HepG2 (cell line): ENCODE measurements around the gene C2. TPM values are rescaled to one million over a fixed set of nuclear protein-coding genes. Genes with fewer than 3 reads are reported as not detected.

Experiments used
- AGO2 ChIP-seq: fragments of 200-400 bp; formaldehyde crosslinking; optimal IDR thresholded peaks from 2 replicates; pipeline ENCODE3; 2017; ENCODE audit warnings: mild to moderate bottlenecking, low read depth, low read length, moderate library complexity
- CEBPB ChIP-seq: IDR thresholded peaks from 2 replicates; pipeline ENCODE4 v1.6.1; 2011; ENCODE audit warnings: low read depth, low read length, improper control_type of control experiment, borderline replicate concordance
- DPF2 ChIP-seq: sonication (generic); formaldehyde crosslinking; IDR thresholded peaks from 2 replicates; pipeline ENCODE4 v1.4.0; 2020; ENCODE audit warnings: mild to moderate bottlenecking, low read depth, missing genetic modification reagents, borderline replicate concordance
- FOXP4 ChIP-seq: sonication (generic); formaldehyde crosslinking; IDR thresholded peaks from 2 replicates; pipeline ENCODE4 v1.4.0; 2020; ENCODE audit warnings: missing genetic modification reagents
- HIVEP1 ChIP-seq: sonication (generic); formaldehyde crosslinking; IDR thresholded peaks from 2 replicates; pipeline ENCODE4 v1.4.0; 2020; ENCODE audit warnings: mild to moderate bottlenecking, missing genetic modification reagents
- JUND ChIP-seq: sonication (generic); formaldehyde crosslinking; IDR thresholded peaks from 2 replicates; pipeline ENCODE4 v1.8.0; 2022; ENCODE audit warnings: mild to moderate bottlenecking, missing genetic modification reagents
- KDM2A ChIP-seq: sonication (generic); formaldehyde crosslinking; IDR thresholded peaks from 2 replicates; pipeline ENCODE4 v1.4.0; 2020; ENCODE audit warnings: low read depth, missing genetic modification reagents, borderline replicate concordance
- KDM5B ChIP-seq: sonication (generic); formaldehyde crosslinking; IDR thresholded peaks from 2 replicates; pipeline ENCODE4 v1.4.0; 2020; ENCODE audit warnings: missing genetic modification reagents, mild to moderate bottlenecking, borderline replicate concordance
- NR2C2 ChIP-seq: sonication (generic); formaldehyde crosslinking; IDR thresholded peaks from 2 replicates; pipeline ENCODE4 v1.4.0; 2020; ENCODE audit warnings: missing genetic modification reagents, mild to moderate bottlenecking, moderate library complexity, borderline replicate concordance
- NR2F6 ChIP-seq, 2 experiments: IDR thresholded peaks; 2 replicates each; pipeline ENCODE4 v1.6.1; 2016; ENCODE audit warnings: antibody characterized with exemption in 1 of 2, mild to moderate bottlenecking in 1 of 2
- PCBP2 ChIP-seq: fragments of 200-400 bp; formaldehyde crosslinking; optimal IDR thresholded peaks from 2 replicates; pipeline ENCODE3; 2018; ENCODE audit warnings: low read length, low read depth; ENCODE audit not compliant: poor library complexity, severe bottlenecking
- RFXAP ChIP-seq: sonication (generic); formaldehyde crosslinking; IDR thresholded peaks from 2 replicates; pipeline ENCODE4 v1.4.0; 2020; ENCODE audit warnings: missing genetic modification reagents, borderline replicate concordance
- SSRP1 ChIP-seq: IDR thresholded peaks from 2 replicates; pipeline ENCODE4 v1.6.1; 2016; ENCODE audit warnings: control low read depth
- TAF1 ChIP-seq: sonication (generic); formaldehyde crosslinking; IDR thresholded peaks from 2 replicates; pipeline ENCODE4 v1.4.0; 2020; ENCODE audit warnings: missing genetic modification reagents
- YEATS4 ChIP-seq: sonication (generic); formaldehyde crosslinking; IDR thresholded peaks from 2 replicates; pipeline ENCODE4 v1.4.0; 2020; ENCODE audit warnings: missing genetic modification reagents, borderline replicate concordance
- ZBTB42 ChIP-seq: sonication (generic); formaldehyde crosslinking; IDR thresholded peaks from 2 replicates; pipeline ENCODE4 v1.5.0; 2020; ENCODE audit warnings: mild to moderate bottlenecking, missing genetic modification reagents
- ZNF629 ChIP-seq: sonication (generic); formaldehyde crosslinking; conservative IDR thresholded peaks from 2 replicates; pipeline ENCODE4 v1.5.0; 2020; ENCODE audit warnings: missing genetic modification reagents
- ZNF740 ChIP-seq: sonication (generic); formaldehyde crosslinking; IDR thresholded peaks from 2 replicates; pipeline ENCODE4 v1.4.0; 2020; ENCODE audit warnings: missing genetic modification reagents
- ZNF891 ChIP-seq: sonication (generic); formaldehyde crosslinking; IDR thresholded peaks from 2 replicates; pipeline ENCODE4 v1.5.0; 2020; ENCODE audit warnings: mild to moderate bottlenecking, missing genetic modification reagents
- polyA plus RNA-seq, 8 experiments: library from polyadenylated mRNA; depleted of rRNA in 3 of 8; stranded (reverse) in 7 of 8; unstranded in 1 of 8; fragments of >200 nt; fragmentation: Illumina TruSeq in 4 of 8; extraction: Trizol in 4 of 8; gene quantifications; 2 replicates each; pipeline versions ENCODE4 v1.2.1 to v1.2.3, GENCODE V29; 2011 to 2016; ENCODE audit warnings: low read depth in 4 of 8, missing spikeins in 1 of 8, mixed read lengths in 1 of 8; ENCODE audit not compliant: insufficient read depth in 1 of 8
- total RNA-seq, 5 experiments: library from RNA; depleted of rRNA; stranded (reverse); fragments of >200 nt; fragmentation: Illumina TruSeq; extraction: Trizol; gene quantifications; 2 replicates each; pipeline ENCODE4 v1.2.3, GENCODE V29; 2016; ENCODE audit warnings: low read depth in 1 of 5
- TF ChIP-seq, protein P1 (sequence below): sonication (generic); formaldehyde crosslinking; IDR thresholded peaks from 2 replicates; pipeline ENCODE4 v1.4.0; 2020; ENCODE audit warnings: missing genetic modification reagents
- TF ChIP-seq, protein P2 (sequence below): sonication (generic); formaldehyde crosslinking; IDR thresholded peaks from 2 replicates; pipeline ENCODE4 v1.9.0; 2021; ENCODE audit warnings: missing genetic modification reagents, mild to moderate bottlenecking, borderline replicate concordance
- TF ChIP-seq, protein P3 (sequence below): sonication (generic); formaldehyde crosslinking; IDR thresholded peaks from 2 replicates; pipeline ENCODE4 v1.8.1; 2022; ENCODE audit warnings: low read depth, mild to moderate bottlenecking, missing genetic modification reagents

C2 gene
- total and polyA plus RNA-seq, 2 of the 13 experiments (the other 11 are each of a cell fraction or from before 2014, with no cell fraction given): 165 to 307 TPM

GRCh38 chr6:31901415-31901952 lies 26.0 kb upstream of the C2 start (continued):
- TF ChIP-seq, protein P1, sequence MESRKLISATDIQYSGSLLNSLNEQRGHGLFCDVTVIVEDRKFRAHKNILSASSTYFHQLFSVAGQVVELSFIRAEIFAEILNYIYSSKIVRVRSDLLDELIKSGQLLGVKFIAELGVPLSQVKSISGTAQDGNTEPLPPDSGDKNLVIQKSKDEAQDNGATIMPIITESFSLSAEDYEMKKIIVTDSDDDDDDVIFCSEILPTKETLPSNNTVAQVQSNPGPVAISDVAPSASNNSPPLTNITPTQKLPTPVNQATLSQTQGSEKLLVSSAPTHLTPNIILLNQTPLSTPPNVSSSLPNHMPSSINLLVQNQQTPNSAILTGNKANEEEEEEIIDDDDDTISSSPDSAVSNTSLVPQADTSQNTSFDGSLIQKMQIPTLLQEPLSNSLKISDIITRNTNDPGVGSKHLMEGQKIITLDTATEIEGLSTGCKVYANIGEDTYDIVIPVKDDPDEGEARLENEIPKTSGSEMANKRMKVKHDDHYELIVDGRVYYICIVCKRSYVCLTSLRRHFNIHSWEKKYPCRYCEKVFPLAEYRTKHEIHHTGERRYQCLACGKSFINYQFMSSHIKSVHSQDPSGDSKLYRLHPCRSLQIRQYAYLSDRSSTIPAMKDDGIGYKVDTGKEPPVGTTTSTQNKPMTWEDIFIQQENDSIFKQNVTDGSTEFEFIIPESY (CRISPR knock-in tag): peak; percentile 87
- TF ChIP-seq ZNF740 (CRISPR knock-in tag): peak; percentile 87
- no peak for TF ChIP-seq ZNF891 (CRISPR knock-in tag)
- TF ChIP-seq, protein P2, sequence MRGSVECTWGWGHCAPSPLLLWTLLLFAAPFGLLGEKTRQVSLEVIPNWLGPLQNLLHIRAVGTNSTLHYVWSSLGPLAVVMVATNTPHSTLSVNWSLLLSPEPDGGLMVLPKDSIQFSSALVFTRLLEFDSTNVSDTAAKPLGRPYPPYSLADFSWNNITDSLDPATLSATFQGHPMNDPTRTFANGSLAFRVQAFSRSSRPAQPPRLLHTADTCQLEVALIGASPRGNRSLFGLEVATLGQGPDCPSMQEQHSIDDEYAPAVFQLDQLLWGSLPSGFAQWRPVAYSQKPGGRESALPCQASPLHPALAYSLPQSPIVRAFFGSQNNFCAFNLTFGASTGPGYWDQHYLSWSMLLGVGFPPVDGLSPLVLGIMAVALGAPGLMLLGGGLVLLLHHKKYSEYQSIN (CRISPR knock-in tag): no peak
- 0 out of 2 replicates have a peak, but pooled peaks have one; percentile 42 for TF ChIP-seq YEATS4 (CRISPR knock-in tag)
- TF ChIP-seq CEBPB: no peak
- peak; percentile 45; the same call in 1 of the 2 replicates for TF ChIP-seq KDM5B (CRISPR knock-in tag)
- no peak for TF ChIP-seq NR2C2
- 0 out of 2 replicates have a peak, but pooled peaks have one; percentile 3 for TF ChIP-seq FOXP4 (CRISPR knock-in tag)
- TF ChIP-seq HIVEP1: 0 out of 2 replicates have a peak, but pooled peaks have one; percentile 17
- TF ChIP-seq TAF1 (CRISPR knock-in tag): no peak
- no peak for TF ChIP-seq NR2F6 (IDR thresholded peaks at IDR 0.05)
- no peak for TF ChIP-seq NR2F6 (CRISPR knock-in tag; IDR thresholded peaks at IDR 0.05)
- TF ChIP-seq KDM2A (CRISPR knock-in tag): peak; percentile 61
- TF ChIP-seq, protein P3, sequence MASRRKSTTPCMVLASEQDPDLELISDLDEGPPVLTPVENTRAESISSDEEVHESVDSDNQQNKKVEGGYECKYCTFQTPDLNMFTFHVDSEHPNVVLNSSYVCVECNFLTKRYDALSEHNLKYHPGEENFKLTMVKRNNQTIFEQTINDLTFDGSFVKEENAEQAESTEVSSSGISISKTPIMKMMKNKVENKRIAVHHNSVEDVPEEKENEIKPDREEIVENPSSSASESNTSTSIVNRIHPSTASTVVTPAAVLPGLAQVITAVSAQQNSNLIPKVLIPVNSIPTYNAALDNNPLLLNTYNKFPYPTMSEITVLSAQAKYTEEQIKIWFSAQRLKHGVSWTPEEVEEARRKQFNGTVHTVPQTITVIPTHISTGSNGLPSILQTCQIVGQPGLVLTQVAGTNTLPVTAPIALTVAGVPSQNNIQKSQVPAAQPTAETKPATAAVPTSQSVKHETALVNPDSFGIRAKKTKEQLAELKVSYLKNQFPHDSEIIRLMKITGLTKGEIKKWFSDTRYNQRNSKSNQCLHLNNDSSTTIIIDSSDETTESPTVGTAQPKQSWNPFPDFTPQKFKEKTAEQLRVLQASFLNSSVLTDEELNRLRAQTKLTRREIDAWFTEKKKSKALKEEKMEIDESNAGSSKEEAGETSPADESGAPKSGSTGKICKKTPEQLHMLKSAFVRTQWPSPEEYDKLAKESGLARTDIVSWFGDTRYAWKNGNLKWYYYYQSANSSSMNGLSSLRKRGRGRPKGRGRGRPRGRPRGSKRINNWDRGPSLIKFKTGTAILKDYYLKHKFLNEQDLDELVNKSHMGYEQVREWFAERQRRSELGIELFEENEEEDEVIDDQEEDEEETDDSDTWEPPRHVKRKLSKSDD (CRISPR knock-in tag): no peak
- 0 out of 2 replicates have a peak, but pooled peaks have one; percentile 3 for TF ChIP-seq ZNF629 (CRISPR knock-in tag)
- peak; percentile 48 for TF ChIP-seq AGO2
- 0 out of 2 replicates have a peak, but pooled peaks have one; percentile 10 for TF ChIP-seq ZBTB42
- no peak for TF ChIP-seq DPF2 (CRISPR knock-in tag)
- no peak for TF ChIP-seq PCBP2
- no peak for TF ChIP-seq SSRP1 (CRISPR knock-in tag)
- no peak for TF ChIP-seq JUND
- 0 out of 2 replicates have a peak, but pooled peaks have one; percentile 2 for TF ChIP-seq RFXAP
